ENCODE measurements around the gene DBN1.

The DBN1 gene

GRCh38 chr5:177467436-177467835 is 6.0 kb downstream of the DBN1 start:
- no peaks in the 10 kb centered on the region for H3K27me3 ChIP-seq (replicated peaks; ENCODE audit: control insufficient read depth, insufficient read depth, low read length, poor library complexity, severe bottlenecking)
- no peak overlapping the region for H3K27ac ChIP-seq (ENCODE audit: insufficient read depth, low read length, poor library complexity, severe bottlenecking)
- DNase-seq, result no peak
- H3K4me3 ChIP-seq (ENCODE audit: insufficient read depth, low read depth, low read length, poor library complexity, severe bottlenecking), result no peak overlapping the region
- H3K4me1 ChIP-seq (ENCODE audit: control insufficient read depth, insufficient read depth, low read length, poor library complexity, severe bottlenecking), result peaks cover 7% of the 10 kb centered on the region
- H3K9me3 ChIP-seq (ENCODE audit: control insufficient read depth, low read length), result no peaks in the 10 kb centered on the region
- no peaks in the 10 kb centered on the region for H3K36me3 ChIP-seq (ENCODE audit: control insufficient read depth, insufficient read depth, low read length)

- Histone ChIP-seq H3K9me3 (ENCODE audit: control insufficient read depth, low read length) (no peaks in the 10 kb centered on the region), H3K27me3 (replicated peaks; ENCODE audit: control insufficient read depth, insufficient read depth, low read length, poor library complexity, severe bottlenecking) (no peaks in the 10 kb centered on the region), H3K27ac (ENCODE audit: insufficient read depth, low read length, poor library complexity, severe bottlenecking) (no peak overlapping the region), H3K36me3 (ENCODE audit: control insufficient read depth, insufficient read depth, low read length) (no peaks in the 10 kb centered on the region), H3K4me1 (ENCODE audit: control insufficient read depth, insufficient read depth, low read length, poor library complexity, severe bottlenecking) (peaks cover 5% of the 10 kb centered on the region), H3K4me3 (ENCODE audit: insufficient read depth, low read depth, low read length, poor library complexity, severe bottlenecking) (no peak overlapping the region)
- DNase-seq, result no peak
Measured at GRCh38 chr5:177466861-177467260, 6.6 kb downstream of the DBN1 start.

GRCh38 chr5:177465044-177465443 is 8.4 kb downstream of the DBN1 start:
- no peak for DNase-seq
- H3K9me3 ChIP-seq (ENCODE audit: control insufficient read depth, low read length), result no peaks in the 10 kb centered on the region
- no peaks in the 10 kb centered on the region for H3K36me3 ChIP-seq (ENCODE audit: control insufficient read depth, insufficient read depth, low read length)
- no peak overlapping the region for H3K4me3 ChIP-seq (ENCODE audit: insufficient read depth, low read depth, low read length, poor library complexity, severe bottlenecking)
- no peak overlapping the region for H3K27ac ChIP-seq (ENCODE audit: insufficient read depth, low read length, poor library complexity, severe bottlenecking)
- H3K27me3 ChIP-seq (replicated peaks; ENCODE audit: control insufficient read depth, insufficient read depth, low read length, poor library complexity, severe bottlenecking), result no peaks in the 10 kb centered on the region
- H3K4me1 ChIP-seq (ENCODE audit: control insufficient read depth, insufficient read depth, low read length, poor library complexity, severe bottlenecking), result peaks cover 4% of the 10 kb centered on the region

GRCh38 chr5:177462021-177462670 is 11.3 kb downstream of the DBN1 start:
- Histone ChIP-seq H3K4me1 (ENCODE audit: control insufficient read depth, insufficient read depth, low read length, poor library complexity, severe bottlenecking) (peaks cover 4% of the 10 kb centered on the region), H3K9me3 (ENCODE audit: control insufficient read depth, low read length) (no peaks in the 10 kb centered on the region), H3K4me3 (ENCODE audit: insufficient read depth, low read depth, low read length, poor library complexity, severe bottlenecking) (no peak overlapping the region), H3K27me3 (replicated peaks; ENCODE audit: control insufficient read depth, insufficient read depth, low read length, poor library complexity, severe bottlenecking) (no peaks in the 10 kb centered on the region), H3K27ac (ENCODE audit: insufficient read depth, low read length, poor library complexity, severe bottlenecking) (no peak overlapping the region), H3K36me3 (ENCODE audit: control insufficient read depth, insufficient read depth, low read length) (no peaks in the 10 kb centered on the region)
- DNase-seq, result no peak

GRCh38 chr5:177459819-177460628 is 13.4 kb downstream of the DBN1 start:
- Histone ChIP-seq H3K4me1 (ENCODE audit: control insufficient read depth, insufficient read depth, low read length, poor library complexity, severe bottlenecking) (peaks cover 15% of the 10 kb centered on the region), H3K9me3 (ENCODE audit: control insufficient read depth, low read length) (no peaks in the 10 kb centered on the region), H3K27me3 (replicated peaks; ENCODE audit: control insufficient read depth, insufficient read depth, low read length, poor library complexity, severe bottlenecking) (no peaks in the 10 kb centered on the region), H3K27ac (ENCODE audit: insufficient read depth, low read length, poor library complexity, severe bottlenecking) (no peak overlapping the region), H3K36me3 (ENCODE audit: control insufficient read depth, insufficient read depth, low read length) (no peaks in the 10 kb centered on the region), H3K4me3 (ENCODE audit: insufficient read depth, low read depth, low read length, poor library complexity, severe bottlenecking) (no peak overlapping the region)
- DNase-seq, result no peak

- Histone ChIP-seq H3K36me3 (ENCODE audit: control insufficient read depth, insufficient read depth, low read length) (no peaks in the 10 kb centered on the region), H3K4me1 (ENCODE audit: control insufficient read depth, insufficient read depth, low read length, poor library complexity, severe bottlenecking) (peaks cover 18% of the 10 kb centered on the region), H3K9me3 (ENCODE audit: control insufficient read depth, low read length) (no peaks in the 10 kb centered on the region), H3K27me3 (replicated peaks; ENCODE audit: control insufficient read depth, insufficient read depth, low read length, poor library complexity, severe bottlenecking) (no peaks in the 10 kb centered on the region), H3K4me3 (ENCODE audit: insufficient read depth, low read depth, low read length, poor library complexity, severe bottlenecking) (no peak overlapping the region), H3K27ac (ENCODE audit: insufficient read depth, low read length, poor library complexity, severe bottlenecking) (no peak overlapping the region)
- no peak for DNase-seq
Measured at GRCh38 chr5:177459357-177459756, 14.1 kb downstream of the DBN1 start.

- Histone ChIP-seq H3K9me3 (ENCODE audit: control insufficient read depth, low read length) (no peaks in the 10 kb centered on the region), H3K27ac (ENCODE audit: insufficient read depth, low read length, poor library complexity, severe bottlenecking) (no peak overlapping the region), H3K4me1 (ENCODE audit: control insufficient read depth, insufficient read depth, low read length, poor library complexity, severe bottlenecking) (peaks cover 22% of the 10 kb centered on the region), H3K27me3 (replicated peaks; ENCODE audit: control insufficient read depth, insufficient read depth, low read length, poor library complexity, severe bottlenecking) (no peaks in the 10 kb centered on the region), H3K4me3 (ENCODE audit: insufficient read depth, low read depth, low read length, poor library complexity, severe bottlenecking) (no peak overlapping the region), H3K36me3 (ENCODE audit: control insufficient read depth, insufficient read depth, low read length) (no peaks in the 10 kb centered on the region)
- DNase-seq, result no peak
Measured at GRCh38 chr5:177458912-177459350, 14.5 kb downstream of the DBN1 start.

- no peaks in the 10 kb centered on the region for H3K9me3 ChIP-seq (ENCODE audit: control insufficient read depth, low read length)
- H3K4me3 ChIP-seq (ENCODE audit: insufficient read depth, low read depth, low read length, poor library complexity, severe bottlenecking), result no peak overlapping the region
- peaks cover 24% of the 10 kb centered on the region for H3K4me1 ChIP-seq (ENCODE audit: control insufficient read depth, insufficient read depth, low read length, poor library complexity, severe bottlenecking)
- DNase-seq, result no peak
- no peaks in the 10 kb centered on the region for H3K36me3 ChIP-seq (ENCODE audit: control insufficient read depth, insufficient read depth, low read length)
- H3K27ac ChIP-seq (ENCODE audit: insufficient read depth, low read length, poor library complexity, severe bottlenecking), result no peak overlapping the region
- H3K27me3 ChIP-seq (replicated peaks; ENCODE audit: control insufficient read depth, insufficient read depth, low read length, poor library complexity, severe bottlenecking), result no peaks in the 10 kb centered on the region
Measured at GRCh38 chr5:177457852-177458681, 15.4 kb downstream of the DBN1 start.

- no peaks in the 10 kb centered on the region for H3K27me3 ChIP-seq (replicated peaks; ENCODE audit: control insufficient read depth, insufficient read depth, low read length, poor library complexity, severe bottlenecking)
- H3K9me3 ChIP-seq (ENCODE audit: control insufficient read depth, low read length), result no peaks in the 10 kb centered on the region
- peak; percentile 33 to 54 (median 48) for DNase-seq
- no peaks in the 10 kb centered on the region for H3K36me3 ChIP-seq (ENCODE audit: control insufficient read depth, insufficient read depth, low read length)
- peaks cover 22% of the 10 kb centered on the region for H3K4me1 ChIP-seq (ENCODE audit: control insufficient read depth, insufficient read depth, low read length, poor library complexity, severe bottlenecking)
- H3K4me3 ChIP-seq (ENCODE audit: insufficient read depth, low read depth, low read length, poor library complexity, severe bottlenecking), result no peak overlapping the region
- no peak overlapping the region for H3K27ac ChIP-seq (ENCODE audit: insufficient read depth, low read length, poor library complexity, severe bottlenecking)
Measured at GRCh38 chr5:177456976-177457851, 16.2 kb downstream of the DBN1 start.

Measured in effector memory CD4-positive, alpha-beta T cell (primary cell).